ENCODE results near the gene KIAA2012. TPM values are rescaled to one million over a fixed set of nuclear protein-coding genes. Genes with fewer than 3 reads are reported as not detected.

KIAA2012 gene
- total RNA-seq, 2 experiments from 2014 or later, result not detected

DNA sequence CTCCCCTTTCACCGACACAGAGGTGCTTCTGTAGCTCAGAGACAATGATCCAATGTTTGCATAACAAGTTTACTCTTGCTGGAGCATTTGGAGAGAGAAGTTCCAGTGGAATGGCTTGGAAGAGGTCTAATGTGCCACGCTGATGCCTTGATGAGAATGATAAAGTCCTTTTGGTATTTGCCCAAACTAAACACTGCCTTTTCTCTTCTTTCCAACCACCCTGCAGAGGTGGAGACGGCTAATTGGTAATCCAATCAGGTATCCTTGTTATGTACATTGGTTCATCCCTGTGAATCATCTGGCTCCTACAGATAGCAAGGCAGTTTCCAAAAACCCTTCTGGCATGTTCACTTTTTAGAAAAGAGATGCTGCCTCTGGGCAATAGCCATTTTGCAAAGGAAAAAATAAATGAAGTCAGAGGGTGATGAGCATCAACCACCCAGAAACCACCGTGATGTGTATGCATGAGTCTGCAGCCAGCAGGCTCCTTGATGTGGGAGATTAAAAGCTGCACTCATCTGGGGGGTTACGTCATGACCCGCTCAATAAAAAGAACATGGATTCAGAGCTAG is 40.6 kb downstream of the KIAA2012 start:
- DNase-seq, result no peak
- CTCF ChIA-PET, result interaction anchor here (1.5 kb wide), 1 partner anchor 11 kb away, joined by 3 read pairs; no protein-coding TSS in a partner anchor
- no peak overlapping the region for H3K27ac Mint-ChIP-seq
- peaks cover 18% of the 10 kb centered on the region for H3K27me3 Mint-ChIP-seq (ENCODE audit: low read depth)
- no peak overlapping the region for H3K4me3 Mint-ChIP-seq
- H3K9me3 Mint-ChIP-seq, result no peaks in the 10 kb centered on the region
- H3K36me3 Mint-ChIP-seq (ENCODE audit: low read depth), result no peaks in the 10 kb centered on the region
- H3K4me1 Mint-ChIP-seq (ENCODE audit: low read depth), result no peaks in the 10 kb centered on the region
- intact Hi-C loops (cut with micrococcal nuclease), result no loop called here

GRCh38 chr2:202114291-202114690 is 41.2 kb downstream of the KIAA2012 start:
- no peak for DNase-seq
- intact Hi-C loops (cut with micrococcal nuclease), result no loop called here
- Mint-ChIP-seq H3K4me3 (no peak overlapping the region), H3K36me3 (ENCODE audit: low read depth) (no peaks in the 10 kb centered on the region), H3K27ac (no peak overlapping the region), H3K27me3 (ENCODE audit: low read depth) (peaks cover 18% of the 10 kb centered on the region), H3K4me1 (ENCODE audit: low read depth) (no peaks in the 10 kb centered on the region), H3K9me3 (no peaks in the 10 kb centered on the region)
- CTCF ChIA-PET, result interaction anchor here (1.5 kb wide), 1 partner anchor 12 kb away, joined by 3 read pairs; no protein-coding TSS in a partner anchor

- Mint-ChIP-seq H3K4me3 (no peak overlapping the region), H3K36me3 (ENCODE audit: low read depth) (no peaks in the 10 kb centered on the region), H3K27ac (no peak overlapping the region), H3K4me1 (ENCODE audit: low read depth) (no peaks in the 10 kb centered on the region), H3K27me3 (ENCODE audit: low read depth) (peaks cover 17% of the 10 kb centered on the region), H3K9me3 (peaks cover under 1% of the 10 kb centered on the region)
- no peak for DNase-seq
- intact Hi-C loops (cut with micrococcal nuclease), result no loop called here
- CTCF ChIA-PET, result interaction anchor here (1.5 kb wide), 1 partner anchor 13 kb away, joined by 3 read pairs; no protein-coding TSS in a partner anchor
These were observed 41.7 kb downstream of the KIAA2012 start for GRCh38 chr2:202114795-202115194.

DNA sequence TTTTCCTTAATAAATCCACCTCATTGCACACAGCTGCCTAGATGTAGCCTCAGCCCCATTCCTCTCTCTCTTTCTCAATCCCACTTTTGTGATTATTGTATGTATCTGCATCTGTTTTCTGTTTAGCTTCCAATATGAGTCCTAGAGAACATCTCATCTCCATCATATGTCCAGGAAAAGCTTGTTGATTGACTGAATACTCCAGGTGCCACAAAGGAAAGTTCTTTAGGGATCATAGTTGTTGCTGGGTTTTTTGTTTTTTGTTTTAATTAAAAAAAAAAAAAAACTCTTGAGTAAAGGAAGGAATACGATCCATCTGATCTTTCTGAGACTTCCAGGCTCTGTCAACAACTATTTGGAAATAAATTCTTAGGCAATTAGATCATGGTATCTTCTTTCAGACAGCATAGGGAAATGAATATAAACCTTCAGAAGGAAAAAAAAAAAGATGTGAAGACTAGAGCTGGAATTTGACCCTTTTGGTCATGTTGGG is 42.5 kb downstream of the KIAA2012 start:
- no peak for DNase-seq
- H3K4me1 Mint-ChIP-seq (ENCODE audit: low read depth), result no peaks in the 10 kb centered on the region
- no peak overlapping the region for H3K27ac Mint-ChIP-seq
- CTCF ChIA-PET, result no interaction called here
- H3K9me3 Mint-ChIP-seq, result peaks cover 4% of the 10 kb centered on the region
- intact Hi-C loops (cut with micrococcal nuclease), result no loop called here
- no peaks in the 10 kb centered on the region for H3K36me3 Mint-ChIP-seq (ENCODE audit: low read depth)
- peaks cover 14% of the 10 kb centered on the region for H3K27me3 Mint-ChIP-seq (ENCODE audit: low read depth)
- H3K4me3 Mint-ChIP-seq, result no peak overlapping the region

DNA sequence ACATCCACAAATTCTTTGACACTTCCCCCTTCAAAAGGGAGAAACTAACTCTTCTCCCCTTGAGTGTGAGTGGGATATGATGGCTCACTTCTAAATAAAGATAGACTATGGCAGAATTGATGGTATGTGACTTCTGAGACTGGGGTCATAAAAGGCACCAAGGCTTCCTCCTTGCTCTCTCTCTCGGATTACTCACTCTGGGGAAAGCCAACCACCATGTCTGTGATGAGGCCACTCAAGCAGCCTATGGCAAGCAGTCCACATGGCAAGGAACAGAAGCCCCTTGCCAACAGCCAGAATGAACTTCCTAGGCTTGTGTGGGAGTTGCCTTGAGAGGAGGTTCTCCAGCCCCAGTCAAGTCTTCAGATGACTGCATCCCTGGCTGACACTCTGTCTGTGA is 43.6 kb downstream of the KIAA2012 start:
- CTCF ChIA-PET, result interaction anchor here (1.0 kb wide), 1 partner anchor 63 kb away, joined by 3 read pairs; no protein-coding TSS in a partner anchor
- no peak overlapping the region for H3K27ac Mint-ChIP-seq
- H3K4me3 Mint-ChIP-seq, result no peak overlapping the region
- H3K27me3 Mint-ChIP-seq (ENCODE audit: low read depth), result peaks cover 13% of the 10 kb centered on the region
- no peaks in the 10 kb centered on the region for H3K36me3 Mint-ChIP-seq (ENCODE audit: low read depth)
- H3K9me3 Mint-ChIP-seq, result peaks cover 5% of the 10 kb centered on the region
- intact Hi-C loops (cut with micrococcal nuclease), result no loop called here
- DNase-seq, result no peak
- no peaks in the 10 kb centered on the region for H3K4me1 Mint-ChIP-seq (ENCODE audit: low read depth)

DNA sequence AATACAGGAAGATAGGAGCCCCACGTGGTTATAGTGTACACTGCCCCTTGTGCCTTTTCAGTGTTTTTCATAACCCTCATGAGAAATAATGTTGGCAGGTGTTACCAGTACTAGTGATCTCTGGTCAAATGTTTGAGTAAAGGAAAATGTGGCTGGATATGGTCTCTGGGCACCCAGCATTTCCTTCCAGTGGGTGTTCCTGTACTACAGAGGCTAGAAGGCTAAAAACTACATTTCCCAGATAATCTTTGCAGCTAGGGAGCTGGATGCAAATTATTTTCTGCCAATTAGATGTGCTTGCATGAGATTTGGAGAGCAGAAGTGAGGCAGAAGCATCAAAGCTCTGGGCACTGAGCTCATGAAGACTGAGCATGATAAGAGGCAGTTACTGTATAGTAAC is 45.1 kb downstream of the KIAA2012 start:
- Mint-ChIP-seq H3K36me3 (ENCODE audit: low read depth) (no peaks in the 10 kb centered on the region), H3K27me3 (ENCODE audit: low read depth) (peaks cover 9% of the 10 kb centered on the region), H3K4me3 (no peak overlapping the region), H3K9me3 (peaks cover 5% of the 10 kb centered on the region), H3K4me1 (ENCODE audit: low read depth) (no peaks in the 10 kb centered on the region), H3K27ac (no peak overlapping the region)
- no peak for DNase-seq
- intact Hi-C loops (cut with micrococcal nuclease), result no loop called here
- CTCF ChIA-PET, result no interaction called here

GRCh38 chr2:202120828-202121227 is 47.8 kb downstream of the KIAA2012 start:
- CTCF ChIA-PET, result interaction anchor here (0.6 kb wide), 1 partner anchor 866 kb away, joined by 4 read pairs; no protein-coding TSS in a partner anchor
- Mint-ChIP-seq H3K36me3 (ENCODE audit: low read depth) (no peaks in the 10 kb centered on the region), H3K9me3 (peaks cover 5% of the 10 kb centered on the region), H3K27ac (no peak overlapping the region), H3K27me3 (ENCODE audit: low read depth) (peaks cover 4% of the 10 kb centered on the region), H3K4me3 (no peak overlapping the region), H3K4me1 (ENCODE audit: low read depth) (no peaks in the 10 kb centered on the region)
- intact Hi-C loops (cut with micrococcal nuclease), result no loop called here
- no peak for DNase-seq

GRCh38 chr2:202121532-202122162 is 48.6 kb downstream of the KIAA2012 start:
- H3K4me1 Mint-ChIP-seq (ENCODE audit: low read depth), result no peaks in the 10 kb centered on the region
- no peaks in the 10 kb centered on the region for H3K36me3 Mint-ChIP-seq (ENCODE audit: low read depth)
- no peak for DNase-seq
- CTCF ChIA-PET, result no interaction called here
- H3K9me3 Mint-ChIP-seq, result peaks cover 5% of the 10 kb centered on the region
- H3K27me3 Mint-ChIP-seq (ENCODE audit: low read depth), result peaks cover 2% of the 10 kb centered on the region
- no peak overlapping the region for H3K27ac Mint-ChIP-seq
- H3K4me3 Mint-ChIP-seq, result no peak overlapping the region
- intact Hi-C loops (cut with micrococcal nuclease), result no loop called here

- H3K27ac Mint-ChIP-seq, result no peak overlapping the region
- H3K9me3 Mint-ChIP-seq, result peaks cover 5% of the 10 kb centered on the region
- no peaks in the 10 kb centered on the region for H3K36me3 Mint-ChIP-seq (ENCODE audit: low read depth)
- H3K4me1 Mint-ChIP-seq (ENCODE audit: low read depth), result no peaks in the 10 kb centered on the region
- DNase-seq, result no peak
- intact Hi-C loops (cut with micrococcal nuclease), result no loop called here
- CTCF ChIA-PET, result no interaction called here
- H3K4me3 Mint-ChIP-seq, result no peak overlapping the region
- no peaks in the 10 kb centered on the region for H3K27me3 Mint-ChIP-seq (ENCODE audit: low read depth)
These were observed 49.1 kb downstream of the KIAA2012 start for GRCh38 chr2:202122163-202122540.

- intact Hi-C loops (cut with micrococcal nuclease), result no loop called here
- CTCF ChIA-PET, result no interaction called here
These were observed 50.1 kb downstream of the KIAA2012 start for GRCh38 chr2:202122980-202123720.

GRCh38 chr2:202124286-202124685 is 51.2 kb downstream of the KIAA2012 start:
- H3K4me3 Mint-ChIP-seq, result no peak overlapping the region
- no peaks in the 10 kb centered on the region for H3K4me1 Mint-ChIP-seq (ENCODE audit: low read depth)
- CTCF ChIA-PET, result no interaction called here
- H3K27ac Mint-ChIP-seq, result no peak overlapping the region
- H3K9me3 Mint-ChIP-seq, result peaks cover 5% of the 10 kb centered on the region
- no peak for DNase-seq
- intact Hi-C loops (cut with micrococcal nuclease), result no loop called here
- H3K27me3 Mint-ChIP-seq (ENCODE audit: low read depth), result no peaks in the 10 kb centered on the region
- no peaks in the 10 kb centered on the region for H3K36me3 Mint-ChIP-seq (ENCODE audit: low read depth)

More at GRCh38 chr2:202122980-202123720, 50.1 kb downstream of the KIAA2012 start:
- Mint-ChIP-seq H3K4me1 (ENCODE audit: low read depth) (no peaks in the 10 kb centered on the region), H3K27ac (no peak overlapping the region), H3K36me3 (ENCODE audit: low read depth) (no peaks in the 10 kb centered on the region), H3K27me3 (ENCODE audit: low read depth) (no peaks in the 10 kb centered on the region), H3K4me3 (no peak overlapping the region), H3K9me3 (peaks cover 5% of the 10 kb centered on the region)
- DNase-seq, result no peak

- CTCF ChIA-PET, result interaction anchor here (1.2 kb wide), 1 partner anchor 52 kb away, joined by 3 read pairs; no protein-coding TSS in a partner anchor
- no peak for DNase-seq
These were observed 54.8 kb downstream of the KIAA2012 start for GRCh38 chr2:202127687-202128331.

More at GRCh38 chr2:202127687-202128331, 54.8 kb downstream of the KIAA2012 start:
- intact Hi-C loops (cut with micrococcal nuclease), result no loop called here
- H3K27me3 Mint-ChIP-seq (ENCODE audit: low read depth), result no peaks in the 10 kb centered on the region
- no peaks in the 10 kb centered on the region for H3K9me3 Mint-ChIP-seq
- no peak overlapping the region for H3K27ac Mint-ChIP-seq
- H3K4me1 Mint-ChIP-seq (ENCODE audit: low read depth), result no peaks in the 10 kb centered on the region
- no peak overlapping the region for H3K4me3 Mint-ChIP-seq
- no peaks in the 10 kb centered on the region for H3K36me3 Mint-ChIP-seq (ENCODE audit: low read depth)

All from activated naive CD4-positive, alpha-beta T cell treated with anti-CD3 and anti-CD28 coated beads for 36 hours (primary cell).